Medulla oblongata (tissue), 1 donor: ENCODE data around the gene PARP14.
"Not testable (repeated sequence)": the region's sequence is repeated elsewhere in the genome, so short reads cannot be mapped to it uniquely, and the experiment has no call there.

Experiments
- DNase-seq: peaks from one replicate; pipeline ENCODE4 v3.0.0-alpha.2; 2015; ENCODE audit errors: extremely low spot score

PARP14 gene

GRCh38 chr3:122719273-122719921 is 38.8 kb downstream of the PARP14 start:
- DNase-seq: no peak

- DNase-seq: no peak
Observed at GRCh38 chr3:122725106-122725505, 44.5 kb downstream of the PARP14 start.

- DNase-seq: peak; percentile 7
Observed at GRCh38 chr3:122727294-122727693, 46.7 kb downstream of the PARP14 start.

- no peak for DNase-seq
Observed at GRCh38 chr3:122727766-122728165, 47.1 kb downstream of the PARP14 start.

- no peak for DNase-seq
Observed at GRCh38 chr3:122728186-122728585, 47.5 kb downstream of the PARP14 start.

- no peak for DNase-seq
Observed at GRCh38 chr3:122728756-122729514, 48.3 kb downstream of the PARP14 start.

GRCh38 chr3:122730240-122730639 is 49.6 kb downstream of the PARP14 start:
- DNase-seq: no peak

GRCh38 chr3:122732682-122733525 is 52.3 kb downstream of the PARP14 start:
- DNase-seq: not testable (repeated sequence)

GRCh38 chr3:122739172-122739571 is 58.5 kb downstream of the PARP14 start:
- no peak for DNase-seq

GRCh38 chr3:122742234-122742633 is 61.6 kb downstream of the PARP14 start:
- no peak for DNase-seq

- DNase-seq: no peak
Observed at GRCh38 chr3:122743581-122744120, 63.0 kb downstream of the PARP14 start.

GRCh38 chr3:122745369-122746021 is 64.9 kb downstream of the PARP14 start:
- DNase-seq: no peak

GRCh38 chr3:122747295-122747694 is 66.7 kb downstream of the PARP14 start:
- DNase-seq: not testable (repeated sequence)

- no peak for DNase-seq
Observed at GRCh38 chr3:122748347-122748746, 67.7 kb downstream of the PARP14 start.

- peak; percentile 39 for DNase-seq
Observed at GRCh38 chr3:122754929-122755328, 74.3 kb downstream of the PARP14 start.

- no peak for DNase-seq
Observed at GRCh38 chr3:122755491-122755890, 74.9 kb downstream of the PARP14 start.

GRCh38 chr3:122758877-122759560 is 78.4 kb downstream of the PARP14 start:
- peak; percentile 16 for DNase-seq

- no peak for DNase-seq
Observed at GRCh38 chr3:122760453-122761271, 80.0 kb downstream of the PARP14 start.

GRCh38 chr3:122766430-122766829 is 85.8 kb downstream of the PARP14 start:
- no peak for DNase-seq
